ENCODE data around the gene ZC3H8.

The ZC3H8 gene

DNA sequence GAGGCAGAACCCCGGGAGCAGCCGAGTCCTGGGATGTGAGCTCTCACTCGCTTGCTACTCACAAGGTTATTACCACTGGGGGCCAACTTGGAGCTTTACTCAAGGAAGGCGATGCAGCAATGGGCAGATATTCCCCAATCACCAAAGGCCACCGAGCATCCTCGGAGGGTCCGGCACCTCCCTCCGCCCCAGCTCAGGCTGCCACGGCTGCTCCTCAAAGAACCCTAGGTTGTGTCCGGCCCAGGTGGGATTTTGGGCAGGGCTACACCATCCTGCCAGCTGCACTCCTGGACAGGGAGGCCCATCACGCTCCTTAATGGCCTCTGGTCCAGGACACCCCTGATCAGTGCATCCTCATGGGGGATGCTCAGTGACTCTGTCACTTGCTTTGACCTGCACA lies 91.9 kb downstream of the ZC3H8 start:
- no peak for DNase-seq

DNA sequence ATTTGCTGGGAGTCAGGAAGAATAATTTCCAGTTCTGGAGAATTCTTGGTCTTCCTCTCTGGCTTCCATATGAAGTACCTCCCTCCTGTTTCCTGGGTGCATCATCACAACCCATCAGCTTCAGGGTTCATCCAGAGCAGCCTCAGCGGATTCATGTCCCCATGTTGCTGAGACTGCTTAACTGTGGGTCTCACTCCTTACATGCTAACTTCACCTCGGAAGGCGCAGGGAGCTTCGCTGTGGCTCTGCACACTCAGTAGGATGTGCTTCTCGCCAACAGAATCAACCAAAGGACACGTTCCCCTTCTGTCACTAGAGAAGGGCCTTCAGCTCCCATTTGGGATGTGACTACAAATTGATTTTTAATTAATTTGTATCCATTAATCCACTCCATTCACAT lies 92.5 kb downstream of the ZC3H8 start:
- DNase-seq = no peak

All from DMS53 (cell line).